Cardiac muscle cell (in vitro differentiated cells and primary cell): ENCODE results near the gene DCPS. TPM values are rescaled to one million over a fixed set of nuclear protein-coding genes. Genes with fewer than 3 reads are reported as not detected.
"Not testable (repeated sequence)": the region's sequence is repeated elsewhere in the genome, so short reads cannot be mapped to it uniquely, and the experiment has no call there.

Source experiments
- DNase-seq, 2 donors: peaks; one replicate each; pipeline versions ENCODE4 v3.0.0 to v3.0.0-alpha.2; 2010 to 2017; ENCODE audit warnings: low read depth in 1 of 2, low spot score in 1 of 2
- H3K27ac ChIP-seq: fragments of 200-600 bp; sonication (generic); 2 replicates; pipeline ENCODE4 v1.5.1; 2016
- H3K27me3 ChIP-seq: fragments of 200-600 bp; sonication (generic); 2 replicates; pipeline ENCODE4 v1.6.0; 2016; ENCODE audit warnings: control low read depth
- H3K36me3 ChIP-seq: fragments of 200-600 bp; sonication (generic); 2 replicates; pipeline ENCODE4 v1.5.1; 2016; ENCODE audit warnings: control low read depth
- H3K4me1 ChIP-seq: fragments of 200-600 bp; sonication (generic); 2 replicates; pipeline ENCODE4 v1.8.1; 2017; ENCODE audit warnings: low read depth, mild to moderate bottlenecking, mixed run types
- H3K4me3 ChIP-seq: fragments of 200-600 bp; sonication (generic); 2 replicates; pipeline ENCODE4 v1.5.1; 2016; ENCODE audit warnings: mild to moderate bottlenecking
- H3K9me3 ChIP-seq: fragments of 200-600 bp; sonication (generic); 2 replicates; pipeline ENCODE4 v1.5.1; 2017; ENCODE audit warnings: low read depth, mild to moderate bottlenecking, control low read depth
- polyA plus RNA-seq: library from polyadenylated mRNA; unstranded; fragments of >200 nt; fragmentation: Nextera tagmentation; extraction: Ambion mirVana; gene quantifications from 2 replicates; pipeline ENCODE4 v1.2.1, GENCODE V29; 2016
- total RNA-seq: library from RNA; depleted of rRNA; stranded (reverse); fragments of >200 nt; gene quantifications from 2 replicates; pipeline ENCODE4 v1.2.3, GENCODE V29; 2016
- TF ChIP-seq, protein P1 (sequence below): IDR thresholded peaks from 2 replicates; pipeline ENCODE4 v1.5.1; 2012; ENCODE audit warnings: low read depth, mild to moderate bottlenecking, low read length

Gene DCPS
- total and polyA plus RNA-seq, 2 experiments from 2014 or later, result 13.1 to 27.0 TPM

DNA sequence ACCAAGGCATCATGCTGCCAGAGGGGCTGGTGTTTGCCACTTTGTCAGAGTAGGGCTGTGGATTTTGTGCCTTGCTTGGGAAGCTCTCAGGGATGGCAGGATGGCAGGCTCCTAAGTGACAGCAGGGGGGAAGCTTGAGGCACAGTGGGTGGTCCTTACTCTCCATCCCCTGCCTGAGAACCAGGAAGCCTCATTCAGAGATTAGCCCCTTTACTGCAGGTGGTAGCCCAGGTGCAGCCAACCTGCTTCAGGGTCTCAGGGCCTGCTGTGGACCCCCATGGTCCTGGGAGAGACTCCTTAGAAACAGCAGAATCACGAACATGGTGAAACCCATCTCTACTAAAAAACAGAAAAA, 42.7 kb downstream of the DCPS start:
- Histone ChIP-seq H3K9me3 (no peaks in the 10 kb centered on the region), H3K27me3 (no peaks in the 10 kb centered on the region), H3K27ac (peak overlapping the region; percentile 58), H3K36me3 (no peaks in the 10 kb centered on the region), H3K4me1 (peaks cover 31% of the 10 kb centered on the region), H3K4me3 (no peak overlapping the region)
- TF ChIP-seq, protein P1, sequence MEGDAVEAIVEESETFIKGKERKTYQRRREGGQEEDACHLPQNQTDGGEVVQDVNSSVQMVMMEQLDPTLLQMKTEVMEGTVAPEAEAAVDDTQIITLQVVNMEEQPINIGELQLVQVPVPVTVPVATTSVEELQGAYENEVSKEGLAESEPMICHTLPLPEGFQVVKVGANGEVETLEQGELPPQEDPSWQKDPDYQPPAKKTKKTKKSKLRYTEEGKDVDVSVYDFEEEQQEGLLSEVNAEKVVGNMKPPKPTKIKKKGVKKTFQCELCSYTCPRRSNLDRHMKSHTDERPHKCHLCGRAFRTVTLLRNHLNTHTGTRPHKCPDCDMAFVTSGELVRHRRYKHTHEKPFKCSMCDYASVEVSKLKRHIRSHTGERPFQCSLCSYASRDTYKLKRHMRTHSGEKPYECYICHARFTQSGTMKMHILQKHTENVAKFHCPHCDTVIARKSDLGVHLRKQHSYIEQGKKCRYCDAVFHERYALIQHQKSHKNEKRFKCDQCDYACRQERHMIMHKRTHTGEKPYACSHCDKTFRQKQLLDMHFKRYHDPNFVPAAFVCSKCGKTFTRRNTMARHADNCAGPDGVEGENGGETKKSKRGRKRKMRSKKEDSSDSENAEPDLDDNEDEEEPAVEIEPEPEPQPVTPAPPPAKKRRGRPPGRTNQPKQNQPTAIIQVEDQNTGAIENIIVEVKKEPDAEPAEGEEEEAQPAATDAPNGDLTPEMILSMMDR, result no peak
- DNase-seq, result no peak

DNA sequence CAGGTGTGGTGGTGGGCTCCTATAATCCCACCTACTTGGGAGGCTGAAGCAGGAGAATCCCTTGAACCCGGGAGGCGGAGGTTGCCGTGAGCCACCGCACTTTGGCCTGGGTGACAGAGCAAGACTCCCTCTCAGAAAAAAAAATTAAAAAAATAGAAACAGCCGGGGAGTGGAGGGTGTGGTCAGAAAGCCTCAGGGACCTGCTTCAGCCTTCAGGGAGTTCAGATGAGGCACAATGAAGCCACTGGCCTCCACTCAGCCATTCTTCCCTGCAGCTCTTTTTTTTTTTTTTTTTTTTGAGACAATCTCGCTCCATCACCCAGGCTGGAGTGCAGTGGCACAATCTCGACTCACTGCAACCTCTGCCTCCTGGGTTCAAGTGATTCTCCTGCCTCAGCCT, 43.1 kb downstream of the DCPS start:
- not testable (repeated sequence) for H3K36me3 ChIP-seq, H3K9me3 ChIP-seq, DNase-seq, H3K27me3 ChIP-seq, H3K27ac ChIP-seq, H3K4me3 ChIP-seq
- H3K4me1 ChIP-seq, result peaks cover 31% of the 10 kb centered on the region

DNA sequence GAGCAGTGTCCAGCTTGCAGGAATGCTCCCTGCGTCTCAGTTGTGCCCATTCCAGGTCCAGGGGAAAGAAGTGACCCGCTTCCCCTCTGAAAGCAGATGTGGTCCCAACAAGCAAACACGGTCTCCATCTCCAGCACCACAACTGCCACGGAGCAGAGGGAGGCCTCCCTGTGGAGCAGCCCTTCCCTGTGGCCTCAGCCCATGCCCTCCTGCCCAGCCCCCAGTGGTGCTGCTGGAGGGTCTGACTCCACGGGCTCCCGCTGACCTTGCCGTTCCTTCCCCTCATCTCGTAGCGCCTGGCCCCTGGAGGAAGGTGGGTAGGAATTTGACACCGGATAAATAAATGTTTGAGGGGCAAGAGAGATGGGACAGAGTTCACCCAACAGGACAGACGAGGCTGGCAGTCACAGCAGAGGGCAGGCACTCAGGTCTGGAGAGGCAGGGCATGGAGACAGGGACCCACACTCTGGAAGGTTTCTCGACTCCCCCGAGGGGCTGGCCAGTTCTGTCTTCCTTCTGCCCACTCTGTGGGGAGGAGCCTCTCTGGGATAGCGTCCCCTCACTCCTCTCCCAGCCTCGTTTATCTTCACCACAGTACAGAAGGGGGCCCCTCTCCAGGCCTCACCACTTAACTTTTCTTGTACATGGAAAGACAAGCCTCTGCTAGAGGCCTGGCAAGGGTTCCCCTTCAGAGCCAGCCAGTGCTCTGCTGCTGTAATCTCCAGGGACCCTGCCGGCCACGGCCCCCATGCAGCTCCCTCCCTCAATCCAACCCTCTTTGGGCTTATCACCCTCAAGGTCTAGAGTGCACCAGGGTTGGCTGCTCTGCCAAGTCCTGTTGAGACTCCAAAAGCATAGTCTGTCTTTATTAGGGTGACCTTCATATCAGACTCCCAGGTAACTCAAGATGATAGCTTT, 44.1 kb downstream of the DCPS start:
- Histone ChIP-seq H3K27ac (peak overlapping the region; percentile 89), H3K9me3 (no peaks in the 10 kb centered on the region), H3K27me3 (no peaks in the 10 kb centered on the region), H3K4me1 (peaks cover 31% of the 10 kb centered on the region), H3K36me3 (no peaks in the 10 kb centered on the region), H3K4me3 (no peak overlapping the region)
- peak; percentile 49 to 84 for DNase-seq
- TF ChIP-seq, protein P1, result no peak

DNA sequence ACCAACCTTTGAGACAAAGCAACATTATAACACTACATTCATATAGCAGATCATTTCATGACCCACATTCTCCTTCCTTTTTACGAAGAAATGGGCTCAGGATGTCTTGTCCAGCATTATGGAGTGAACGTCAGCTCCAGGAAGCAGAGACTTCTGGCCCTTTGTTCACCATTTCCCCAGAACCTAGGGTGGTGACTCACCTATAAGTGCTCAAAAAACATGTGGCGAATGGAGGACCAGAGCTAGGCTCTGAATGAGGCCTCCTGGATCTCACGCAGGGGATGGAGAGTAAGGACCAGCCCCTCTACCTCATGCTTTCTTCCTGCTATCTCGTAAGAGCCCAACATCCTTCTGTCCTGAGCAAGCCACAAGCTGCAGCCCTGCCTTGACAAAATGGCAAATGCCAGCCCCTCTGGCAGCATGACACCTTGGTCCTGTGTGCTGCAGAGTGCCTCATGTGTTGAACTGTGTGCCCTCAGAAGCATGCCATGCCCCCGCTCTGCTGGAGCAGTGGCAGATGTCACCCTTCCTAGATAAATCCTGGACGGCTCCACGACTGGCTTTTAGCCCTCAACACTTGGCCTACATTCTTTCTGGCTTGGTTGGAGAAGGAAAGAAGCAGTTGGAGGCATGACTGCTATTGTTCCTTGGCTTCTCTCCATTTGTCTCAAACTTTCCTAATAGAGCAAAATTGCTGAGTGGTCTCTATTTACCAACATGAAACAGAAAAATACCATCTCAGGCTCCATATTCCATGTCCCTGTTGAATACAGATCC, 45.1 kb downstream of the DCPS start:
- Histone ChIP-seq H3K9me3 (no peaks in the 10 kb centered on the region), H3K4me1 (peaks cover 31% of the 10 kb centered on the region), H3K36me3 (no peaks in the 10 kb centered on the region), H3K27me3 (no peaks in the 10 kb centered on the region), H3K4me3 (no peak overlapping the region), H3K27ac (peak overlapping the region; percentile 89)
- TF ChIP-seq, protein P1, result no peak
- DNase-seq, result peak in 1 of 2 donors; percentile 66

GRCh38 chr11:126350836-126351235, 47.0 kb downstream of the DCPS start:
- H3K27me3 ChIP-seq, result no peaks in the 10 kb centered on the region
- DNase-seq, result peak in 1 of 2 donors; percentile 72
- TF ChIP-seq, protein P1, result no peak
- H3K27ac ChIP-seq, result no peak overlapping the region
- no peak overlapping the region for H3K4me3 ChIP-seq
- H3K36me3 ChIP-seq, result no peaks in the 10 kb centered on the region
- H3K4me1 ChIP-seq, result peaks cover 38% of the 10 kb centered on the region
- H3K9me3 ChIP-seq, result no peaks in the 10 kb centered on the region

DNA sequence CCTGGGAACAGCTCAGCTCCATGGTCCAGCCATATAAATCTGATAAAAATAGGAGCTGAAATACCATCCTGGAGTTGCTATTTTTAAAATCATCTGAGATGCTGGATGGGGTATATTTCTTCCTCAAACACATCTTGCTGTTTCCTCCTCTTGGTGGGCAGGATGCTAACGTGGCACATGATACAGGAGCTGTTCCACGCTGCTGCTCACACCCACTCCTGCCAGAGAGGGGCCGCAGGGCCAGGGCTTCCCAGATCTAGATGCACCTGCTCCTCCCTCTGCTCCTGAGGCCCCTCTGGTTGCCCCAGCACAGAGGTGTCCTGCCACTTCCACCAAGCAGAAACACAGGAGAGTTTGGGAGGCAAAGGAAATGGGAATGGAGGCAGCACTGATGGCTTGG, 48.3 kb downstream of the DCPS start:
- DNase-seq, result no peak
- Histone ChIP-seq H3K4me3 (no peak overlapping the region), H3K27me3 (no peaks in the 10 kb centered on the region), H3K9me3 (no peaks in the 10 kb centered on the region), H3K27ac (no peak overlapping the region), H3K36me3 (no peaks in the 10 kb centered on the region), H3K4me1 (peaks cover 37% of the 10 kb centered on the region)
- TF ChIP-seq, protein P1, result no peak
